ENCODE data around the gene MAP4. TPM values are rescaled to one million over a fixed set of nuclear protein-coding genes. Genes with fewer than 3 reads are reported as not detected.

MAP4 gene
- polyA plus RNA-seq, 3 donors = 6.2 to 24.1 (median 18.4) TPM

DNA sequence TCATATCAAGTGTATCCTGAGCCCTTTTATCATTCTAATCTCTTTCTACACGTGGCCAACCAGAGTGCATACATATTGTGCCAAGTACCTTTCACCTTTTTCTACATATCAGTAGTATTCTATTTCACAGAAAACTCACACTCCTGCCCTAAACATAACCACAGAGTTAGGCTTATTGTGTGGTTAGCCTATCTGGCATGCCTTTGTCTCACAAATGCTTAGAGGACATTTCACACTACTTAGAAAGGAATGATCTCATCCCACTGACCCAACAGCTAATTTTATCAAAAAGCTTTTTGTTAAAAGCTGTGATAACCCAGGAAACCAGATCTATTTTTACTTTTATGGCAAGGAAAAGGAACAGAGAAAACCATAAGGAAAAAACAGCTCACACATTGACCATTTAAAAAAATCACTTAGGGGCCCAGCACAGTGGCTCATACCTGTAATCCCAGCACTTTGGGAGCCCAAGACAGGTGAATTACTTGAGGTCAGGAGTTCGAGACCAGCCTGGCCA is 17.8 kb upstream of the MAP4 start:
- H3K4me3 Mint-ChIP-seq = no peak overlapping the region

GRCh38 chr3:48030188-48030587 is 14.0 kb upstream of the MAP4 start:
- Histone ChIP-seq H3K79me2 (ENCODE audit: insufficient read depth, low read length) (peaks cover 11% of the 10 kb centered on the region), H4K20me1 (ENCODE audit: insufficient read depth, low read length) (peaks cover 5% of the 10 kb centered on the region), H3K4me3 (replicated peaks in 1 of 3; ENCODE audit: low read depth in 2 of 3, low read length in 3 of 3) (no peak overlapping the region), H3K4me2 (replicated peaks; ENCODE audit: extremely low read depth, low read length, poor library complexity, severe bottlenecking) (no peak overlapping the region), H3K27me3 (ENCODE audit: control insufficient read depth in 2 of 2, insufficient read depth in 2 of 2, low read length in 2 of 2) (no peaks in the 10 kb centered on the region), H3K9me3 (replicated peaks in 1 of 2; ENCODE audit: control insufficient read depth in 1 of 2, insufficient read depth in 1 of 2, low read length in 2 of 2) (no peaks in the 10 kb centered on the region), H2AFZ (ENCODE audit: insufficient read depth, low read depth, low read length, poor library complexity, severe bottlenecking) (no peak overlapping the region), H3K36me3 (replicated peaks in 1 of 2; ENCODE audit: control insufficient read depth in 1 of 2, insufficient read depth in 2 of 2, low read length in 2 of 2) (no peaks in the 10 kb centered on the region), H3K27ac (ENCODE audit: low read depth in 1 of 2, low read length in 2 of 2) (no peak overlapping the region), H3K4me1 (ENCODE audit: control insufficient read depth in 1 of 2, insufficient read depth in 2 of 2, low read length in 2 of 2) (no peaks in the 10 kb centered on the region), H3K9ac (ENCODE audit: insufficient read depth, low read length, poor library complexity, severe bottlenecking) (no peak overlapping the region)
- no peak for DNase-seq
- Mint-ChIP-seq H3K36me3 (peaks cover 2 to 3% of the 10 kb centered on the region in 2 donors), H3K27ac (no peak overlapping the region), H3K4me3 (no peak overlapping the region), H3K4me1 (peaks cover 6% of the 10 kb centered on the region), H3K27me3 (ENCODE audit: low read depth in 3 of 3) (peaks cover 0 to 3% (median 0%) of the 10 kb centered on the region in 3 donors), H3K9me3 (no peaks in the 10 kb centered on the region)
- 100% methylated on average over 3 of the region's 3 CpGs for WGBS (ENCODE audit: insufficient coverage)
- TF ChIP-seq CTCF (IDR thresholded peaks at IDR 0.05) = no peak
- intact Hi-C loops (cut with micrococcal nuclease) = no loop called here

More for the DNA sequence above, 17.8 kb upstream of the MAP4 start:
- Mint-ChIP-seq H3K4me1 (peaks cover 8% of the 10 kb centered on the region), H3K27me3 (ENCODE audit: low read depth in 3 of 3) (no peaks in the 10 kb centered on the region), H3K27ac (no peak overlapping the region), H3K36me3 (peaks cover 0 to 1% of the 10 kb centered on the region in 2 donors), H3K9me3 (no peaks in the 10 kb centered on the region)
- no peaks in the 10 kb centered on the region for H3K4me1 ChIP-seq (ENCODE audit: control insufficient read depth in 1 of 2, insufficient read depth in 2 of 2, low read length in 2 of 2)
- H3K79me2 ChIP-seq (ENCODE audit: insufficient read depth, low read length) = peaks cover 10% of the 10 kb centered on the region
- H3K9ac ChIP-seq (ENCODE audit: insufficient read depth, low read length, poor library complexity, severe bottlenecking) = no peak overlapping the region
- intact Hi-C loops (cut with micrococcal nuclease) = no loop called here
- H4K20me1 ChIP-seq (ENCODE audit: insufficient read depth, low read length) = peaks cover 4% of the 10 kb centered on the region
- TF ChIP-seq CTCF (IDR thresholded peaks at IDR 0.05) = no peak
- no peak overlapping the region for H3K4me2 ChIP-seq (replicated peaks; ENCODE audit: extremely low read depth, low read length, poor library complexity, severe bottlenecking)
- no peak for DNase-seq
- no peaks in the 10 kb centered on the region for H3K27me3 ChIP-seq (ENCODE audit: control insufficient read depth in 2 of 2, insufficient read depth in 2 of 2, low read length in 2 of 2)
- no peak overlapping the region for H3K4me3 ChIP-seq (replicated peaks in 1 of 3; ENCODE audit: low read depth in 2 of 3, low read length in 3 of 3)
- H3K36me3 ChIP-seq (replicated peaks in 1 of 2; ENCODE audit: control insufficient read depth in 1 of 2, insufficient read depth in 2 of 2, low read length in 2 of 2) = no peaks in the 10 kb centered on the region
- no peak overlapping the region for H3K27ac ChIP-seq (ENCODE audit: low read depth in 1 of 2, low read length in 2 of 2)
- H3K9me3 ChIP-seq (replicated peaks in 1 of 2; ENCODE audit: control insufficient read depth in 1 of 2, insufficient read depth in 1 of 2, low read length in 2 of 2) = no peaks in the 10 kb centered on the region
- 33% methylated on average over 1 of the region's 2 CpGs for WGBS (ENCODE audit: insufficient coverage)
- no peak overlapping the region for H2AFZ ChIP-seq (ENCODE audit: insufficient read depth, low read depth, low read length, poor library complexity, severe bottlenecking)

Measured in CD14-positive monocyte (primary cell).